Fibroblast of lung (primary cell): ENCODE data around the gene ARHGDIA.

Source experiments
- EZH2 ChIP-seq: IDR thresholded peaks from 2 replicates; pipeline ENCODE4 v1.5.1; 2012; ENCODE audit warnings: low read length, control low read depth, mild to moderate bottlenecking; ENCODE audit errors: missing control alignments
- TF ChIP-seq, protein P1 (sequence below), 2 donors: IDR thresholded peaks in 1 of 2; conservative IDR thresholded peaks in 1 of 2; 1 replicate in 1 of 2; 2 replicates in 1 of 2; pipeline ENCODE4 v1.5.1; 2011 to 2012; ENCODE audit warnings: low read length in 2 of 2, control low read depth in 1 of 2, inconsistent platforms in 1 of 2, low read depth in 1 of 2, mild to moderate bottlenecking in 1 of 2

DNA sequence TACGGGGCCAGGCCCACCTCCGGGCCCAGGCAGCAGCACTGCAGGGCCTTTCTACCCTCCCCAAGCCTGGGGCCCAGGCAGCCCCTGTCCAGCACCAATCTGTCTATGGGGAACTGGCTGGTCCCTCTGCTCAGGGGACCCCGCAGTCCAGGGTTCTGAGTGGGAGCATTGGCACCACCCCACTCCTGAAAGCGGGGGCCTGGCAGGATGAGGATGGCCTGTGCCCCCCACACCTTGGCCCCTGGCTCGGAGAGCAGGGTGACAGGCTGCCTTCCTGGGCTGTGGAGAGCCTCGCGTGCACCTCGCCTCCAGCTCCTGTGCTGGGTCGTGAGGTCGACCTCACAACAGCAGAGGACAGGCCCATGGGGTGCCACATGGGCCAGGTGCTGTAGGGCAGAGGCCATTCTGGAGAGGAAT lies 32.3 kb upstream of the ARHGDIA start:
- TF ChIP-seq, protein P1, sequence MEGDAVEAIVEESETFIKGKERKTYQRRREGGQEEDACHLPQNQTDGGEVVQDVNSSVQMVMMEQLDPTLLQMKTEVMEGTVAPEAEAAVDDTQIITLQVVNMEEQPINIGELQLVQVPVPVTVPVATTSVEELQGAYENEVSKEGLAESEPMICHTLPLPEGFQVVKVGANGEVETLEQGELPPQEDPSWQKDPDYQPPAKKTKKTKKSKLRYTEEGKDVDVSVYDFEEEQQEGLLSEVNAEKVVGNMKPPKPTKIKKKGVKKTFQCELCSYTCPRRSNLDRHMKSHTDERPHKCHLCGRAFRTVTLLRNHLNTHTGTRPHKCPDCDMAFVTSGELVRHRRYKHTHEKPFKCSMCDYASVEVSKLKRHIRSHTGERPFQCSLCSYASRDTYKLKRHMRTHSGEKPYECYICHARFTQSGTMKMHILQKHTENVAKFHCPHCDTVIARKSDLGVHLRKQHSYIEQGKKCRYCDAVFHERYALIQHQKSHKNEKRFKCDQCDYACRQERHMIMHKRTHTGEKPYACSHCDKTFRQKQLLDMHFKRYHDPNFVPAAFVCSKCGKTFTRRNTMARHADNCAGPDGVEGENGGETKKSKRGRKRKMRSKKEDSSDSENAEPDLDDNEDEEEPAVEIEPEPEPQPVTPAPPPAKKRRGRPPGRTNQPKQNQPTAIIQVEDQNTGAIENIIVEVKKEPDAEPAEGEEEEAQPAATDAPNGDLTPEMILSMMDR (conservative IDR thresholded peaks at IDR 0.05 in 1 of 2, IDR thresholded peaks at IDR 0.05 in 1 of 2; ENCODE audit: low read depth in 1 of 2, low read length in 2 of 2): no peak
- no peak for TF ChIP-seq EZH2
